Measurements from ENCODE around the gene BBOX1. TPM values are rescaled to one million over a fixed set of nuclear protein-coding genes. Genes with fewer than 3 reads are reported as not detected.
"Not testable (repeated sequence)": the region's sequence is repeated elsewhere in the genome, so short reads cannot be mapped to it uniquely, and the experiment has no call there.

The BBOX1 gene
- total RNA-seq, 1 experiment from 2014 or later = not detected

DNA sequence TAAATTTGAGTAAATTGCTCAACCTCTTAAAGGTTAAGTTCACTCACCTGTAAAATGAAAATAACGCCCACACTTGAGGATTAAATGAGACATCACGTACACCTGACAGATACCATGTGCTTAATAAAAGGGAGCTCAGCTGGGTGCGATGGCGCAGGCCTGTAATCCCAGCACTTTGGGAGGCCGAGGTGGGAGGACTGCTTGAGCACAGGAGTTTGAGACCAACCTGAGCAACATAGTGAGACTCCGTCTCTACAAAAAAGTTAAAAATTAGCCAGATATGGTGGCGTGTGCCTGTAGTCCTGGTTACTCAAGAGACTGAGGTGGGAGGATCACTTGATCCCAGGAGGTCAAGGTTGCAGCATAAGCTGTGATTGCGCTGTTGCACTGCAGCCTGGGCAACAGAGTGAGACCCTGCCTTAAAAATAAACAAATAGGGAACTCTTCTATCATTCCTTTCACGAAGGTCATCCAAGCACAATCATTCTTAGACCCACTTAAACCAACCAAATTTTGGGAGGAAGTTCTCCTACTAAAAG lies 134.1 kb downstream of the BBOX1 start:
- Histone ChIP-seq H3K27me3 (ENCODE audit: insufficient read depth, low read depth) (no peaks in the 10 kb centered on the region), H3K27ac (no peak overlapping the region), H3K9me2 (ENCODE audit: insufficient read depth) (no peaks in the 10 kb centered on the region), H3K36me3 (ENCODE audit: low read depth) (no peaks in the 10 kb centered on the region), H3K9me3 (ENCODE audit: insufficient read depth, low read depth) (no peaks in the 10 kb centered on the region), H3K4me3 (no peak overlapping the region), H2AFZ (no peak overlapping the region), H3K79me2 (ENCODE audit: low read depth) (no peaks in the 10 kb centered on the region), H4K20me1 (ENCODE audit: insufficient read depth) (no peaks in the 10 kb centered on the region), H3K4me2 (no peak overlapping the region), H3K4me1 (replicated peaks; ENCODE audit: insufficient read depth) (no peaks in the 10 kb centered on the region), H3F3A (ENCODE audit: insufficient read depth, low read depth) (no peaks in the 10 kb centered on the region)
- ChIA-PET POLR2A (ENCODE audit: unreplicated experiment) (no interaction called here), CTCF (no interaction called here)
- TF ChIP-seq, protein P1, sequence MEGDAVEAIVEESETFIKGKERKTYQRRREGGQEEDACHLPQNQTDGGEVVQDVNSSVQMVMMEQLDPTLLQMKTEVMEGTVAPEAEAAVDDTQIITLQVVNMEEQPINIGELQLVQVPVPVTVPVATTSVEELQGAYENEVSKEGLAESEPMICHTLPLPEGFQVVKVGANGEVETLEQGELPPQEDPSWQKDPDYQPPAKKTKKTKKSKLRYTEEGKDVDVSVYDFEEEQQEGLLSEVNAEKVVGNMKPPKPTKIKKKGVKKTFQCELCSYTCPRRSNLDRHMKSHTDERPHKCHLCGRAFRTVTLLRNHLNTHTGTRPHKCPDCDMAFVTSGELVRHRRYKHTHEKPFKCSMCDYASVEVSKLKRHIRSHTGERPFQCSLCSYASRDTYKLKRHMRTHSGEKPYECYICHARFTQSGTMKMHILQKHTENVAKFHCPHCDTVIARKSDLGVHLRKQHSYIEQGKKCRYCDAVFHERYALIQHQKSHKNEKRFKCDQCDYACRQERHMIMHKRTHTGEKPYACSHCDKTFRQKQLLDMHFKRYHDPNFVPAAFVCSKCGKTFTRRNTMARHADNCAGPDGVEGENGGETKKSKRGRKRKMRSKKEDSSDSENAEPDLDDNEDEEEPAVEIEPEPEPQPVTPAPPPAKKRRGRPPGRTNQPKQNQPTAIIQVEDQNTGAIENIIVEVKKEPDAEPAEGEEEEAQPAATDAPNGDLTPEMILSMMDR (conservative IDR thresholded peaks at IDR 0.05) = no peak
- TF ChIP-seq EZH2 (IDR thresholded peaks at IDR 0.05; ENCODE audit: low read depth) = no peak
- intact Hi-C loops (cut with micrococcal nuclease; ENCODE audit: unreplicated experiment) = no loop called here
- no TSS peak for BruUV-seq (replicated peaks)
- no peak for DNase-seq

GRCh38 chr11:27175562-27175961 lies 134.9 kb downstream of the BBOX1 start:
- POLR2A ChIA-PET (ENCODE audit: unreplicated experiment); H3K36me3 ChIP-seq (ENCODE audit: low read depth); H3K27me3 ChIP-seq (ENCODE audit: insufficient read depth, low read depth); H3K4me2 ChIP-seq; H3F3A ChIP-seq (ENCODE audit: insufficient read depth, low read depth); H2AFZ ChIP-seq; H3K4me3 ChIP-seq; H3K4me1 ChIP-seq (replicated peaks; ENCODE audit: insufficient read depth); CTCF ChIA-PET; H4K20me1 ChIP-seq (ENCODE audit: insufficient read depth); DNase-seq; H3K27ac ChIP-seq; intact Hi-C loops (cut with micrococcal nuclease; ENCODE audit: unreplicated experiment); H3K79me2 ChIP-seq (ENCODE audit: low read depth); BruUV-seq (replicated peaks); H3K9me2 ChIP-seq (ENCODE audit: insufficient read depth); H3K9me3 ChIP-seq (ENCODE audit: insufficient read depth, low read depth): not testable (repeated sequence)

Other genes starting within 250 kb of the BBOX1 start
- gene FIBIN, start 46.7 kb upstream of the BBOX1 start, total RNA-seq (2021) = not detected in 2 replicates